Fibroblast of lung (primary cell): Measurements from ENCODE around the gene CIC.

ENCODE experiments used
- EZH2 ChIP-seq: IDR thresholded peaks from 2 replicates; pipeline ENCODE4 v1.5.1; 2012; ENCODE audit warnings: low read length, control low read depth, mild to moderate bottlenecking; ENCODE audit errors: missing control alignments
- TF ChIP-seq, protein P1 (sequence below), 2 donors: IDR thresholded peaks in 1 of 2; conservative IDR thresholded peaks in 1 of 2; 1 replicate in 1 of 2; 2 replicates in 1 of 2; pipeline ENCODE4 v1.5.1; 2011 to 2012; ENCODE audit warnings: low read length in 2 of 2, control low read depth in 1 of 2, inconsistent platforms in 1 of 2, low read depth in 1 of 2, mild to moderate bottlenecking in 1 of 2

- TF ChIP-seq, protein P1, sequence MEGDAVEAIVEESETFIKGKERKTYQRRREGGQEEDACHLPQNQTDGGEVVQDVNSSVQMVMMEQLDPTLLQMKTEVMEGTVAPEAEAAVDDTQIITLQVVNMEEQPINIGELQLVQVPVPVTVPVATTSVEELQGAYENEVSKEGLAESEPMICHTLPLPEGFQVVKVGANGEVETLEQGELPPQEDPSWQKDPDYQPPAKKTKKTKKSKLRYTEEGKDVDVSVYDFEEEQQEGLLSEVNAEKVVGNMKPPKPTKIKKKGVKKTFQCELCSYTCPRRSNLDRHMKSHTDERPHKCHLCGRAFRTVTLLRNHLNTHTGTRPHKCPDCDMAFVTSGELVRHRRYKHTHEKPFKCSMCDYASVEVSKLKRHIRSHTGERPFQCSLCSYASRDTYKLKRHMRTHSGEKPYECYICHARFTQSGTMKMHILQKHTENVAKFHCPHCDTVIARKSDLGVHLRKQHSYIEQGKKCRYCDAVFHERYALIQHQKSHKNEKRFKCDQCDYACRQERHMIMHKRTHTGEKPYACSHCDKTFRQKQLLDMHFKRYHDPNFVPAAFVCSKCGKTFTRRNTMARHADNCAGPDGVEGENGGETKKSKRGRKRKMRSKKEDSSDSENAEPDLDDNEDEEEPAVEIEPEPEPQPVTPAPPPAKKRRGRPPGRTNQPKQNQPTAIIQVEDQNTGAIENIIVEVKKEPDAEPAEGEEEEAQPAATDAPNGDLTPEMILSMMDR (conservative IDR thresholded peaks at IDR 0.05 in 1 of 2, IDR thresholded peaks at IDR 0.05 in 1 of 2; ENCODE audit: low read depth in 1 of 2, low read length in 2 of 2) = no peak
- no peak for TF ChIP-seq EZH2
Measured at GRCh38 chr19:42325896-42326771, 57.1 kb downstream of the CIC start.
